Endothelial cell of umbilical vein (primary cell): ENCODE data around the gene INSYN2B. TPM values are rescaled to one million over a fixed set of nuclear protein-coding genes. Genes with fewer than 3 reads are reported as not detected.

Experiments
- BruUV-seq: library from RNA; stranded (reverse); fragments of 400-500 nt; replicated peaks from 2 replicates; lab custom pipeline; 2021; lab: Mats Ljungman, UMichigan
- CTCF ChIA-PET: fragments of 300-600, 350-600 bp; sonication (Branson Sonifier 250); formaldehyde crosslinking; loops from one replicate; lab custom pipeline; 2021; ENCODE audit warnings: antibody characterized with exemption, inconsistent platforms; lab: Charles Lee
- POLR2A ChIA-PET: fragments of 300-600, 350-600 bp; sonication (Branson Sonifier 250); formaldehyde crosslinking; loops from one replicate; lab custom pipeline; 2021; ENCODE audit warnings: antibody characterized with exemption, inconsistent platforms; lab: Charles Lee
- DNase-seq: peaks from one replicate; pipeline ENCODE4 v3.0.0-alpha.2; 2011; ENCODE audit warnings: low read depth, low spot score
- FAIRE-seq: peaks from 2 replicates; lab custom pipeline; 2011; peaks lifted over from hg19 to GRCh38; lab: Jason Lieb, UNC
- H2AFZ ChIP-seq: 2 replicates; pipeline ENCODE4 v1.6.0; 2012; ENCODE audit warnings: low read depth, low read length, control low read depth, inconsistent platforms
- H3K27ac ChIP-seq: 2 replicates; pipeline ENCODE4 v1.5.1; 2011; ENCODE audit warnings: low read depth, mild to moderate bottlenecking, control low read depth, low read length, moderate library complexity; ENCODE audit not compliant: insufficient read depth
- H3K27me3 ChIP-seq, 2 experiments: 2 replicates each; pipeline versions ENCODE4 v1.6.0 to v1.6.1; 2011; ENCODE audit warnings: low read length in 2 of 2, mixed read lengths in 1 of 2; ENCODE audit not compliant: control insufficient read depth in 2 of 2, insufficient read depth in 2 of 2
- H3K36me3 ChIP-seq, 2 experiments: 2 replicates in 1 of 2; 3 replicates in 1 of 2; pipeline ENCODE4 v1.5.1; 2011; ENCODE audit warnings: low read length in 2 of 2, mild to moderate bottlenecking in 1 of 2, moderate library complexity in 1 of 2; ENCODE audit not compliant: control insufficient read depth in 2 of 2, insufficient read depth in 2 of 2; ENCODE audit errors: extremely low read depth in 1 of 2
- H3K4me1 ChIP-seq: 3 replicates; pipeline ENCODE4 v1.5.1; 2011; ENCODE audit warnings: mild to moderate bottlenecking, low read length; ENCODE audit not compliant: control insufficient read depth, insufficient read depth; ENCODE audit errors: extremely low read depth
- H3K4me2 ChIP-seq: 2 replicates; pipeline ENCODE4 v1.6.1; 2011; ENCODE audit warnings: low read length, control low read depth, mixed read lengths; ENCODE audit not compliant: insufficient read depth
- H3K4me3 ChIP-seq, 3 experiments: fragments of 200-600 bp in 1 of 3; sonication (generic), shearing (Covaris generic) in 1 of 3; replicated peaks in 1 of 3; 2 replicates each; pipeline ENCODE4 v1.5.1; 2011 to 2016; ENCODE audit warnings: control low read depth in 3 of 3, low read length in 3 of 3, mild to moderate bottlenecking in 2 of 3, inconsistent platforms in 1 of 3, low read depth in 1 of 3, moderate library complexity in 1 of 3; ENCODE audit not compliant: insufficient read depth in 1 of 3
- H3K79me2 ChIP-seq: 2 replicates; pipeline ENCODE4 v1.6.0; 2012; ENCODE audit warnings: low read length, inconsistent platforms; ENCODE audit not compliant: control insufficient read depth, insufficient read depth
- H3K9ac ChIP-seq: replicated peaks from 2 replicates; pipeline ENCODE3; 2011; ENCODE audit warnings: low read length, control low read depth; ENCODE audit not compliant: insufficient read depth; ENCODE audit errors: extremely low read depth
- H3K9me1 ChIP-seq: replicated peaks from 3 replicates; pipeline ENCODE4 v1.6.0; 2011; ENCODE audit warnings: mild to moderate bottlenecking, low read length; ENCODE audit not compliant: control insufficient read depth, insufficient read depth; ENCODE audit errors: extremely low read depth
- H3K9me3 ChIP-seq: replicated peaks from 2 replicates; pipeline ENCODE4 v1.5.1; 2012; ENCODE audit warnings: low read length, inconsistent platforms; ENCODE audit not compliant: control insufficient read depth, insufficient read depth
- H4K20me1 ChIP-seq: replicated peaks from 2 replicates; pipeline ENCODE3; 2011; ENCODE audit warnings: mild to moderate bottlenecking, low read length; ENCODE audit not compliant: control insufficient read depth, insufficient read depth; ENCODE audit errors: extremely low read depth
- CTCF ChIP-seq, 2 donors: IDR thresholded peaks; 1 replicate in 1 of 2; 2 replicates in 1 of 2; pipeline ENCODE4 v1.5.1; 2011; ENCODE audit warnings: low read length in 2 of 2, mild to moderate bottlenecking in 2 of 2, moderate library complexity in 2 of 2, control low read depth in 1 of 2, inconsistent platforms in 1 of 2, low read depth in 1 of 2; ENCODE audit not compliant: insufficient read depth in 1 of 2; ENCODE audit errors: extremely low read depth in 1 of 2
- EZH2 ChIP-seq: IDR thresholded peaks from 2 replicates; pipeline ENCODE4 v1.6.1; 2012; ENCODE audit warnings: borderline replicate concordance, low read depth, mild to moderate bottlenecking, moderate library complexity, low read length, inconsistent platforms; ENCODE audit not compliant: severe bottlenecking
- FOS ChIP-seq: IDR thresholded peaks from 2 replicates; pipeline ENCODE4 v1.6.1; 2011; ENCODE audit warnings: mild to moderate bottlenecking, low read length, moderate library complexity, borderline replicate concordance; ENCODE audit not compliant: insufficient read depth
- GATA2 ChIP-seq: IDR thresholded peaks from 2 replicates; pipeline ENCODE4 v1.7.0; 2011; ENCODE audit warnings: low read depth, mild to moderate bottlenecking, moderate library complexity, mixed read lengths, low read length; ENCODE audit not compliant: insufficient read length, insufficient read depth
- JUN ChIP-seq: IDR thresholded peaks from 2 replicates; pipeline ENCODE4 v1.6.1; 2011; ENCODE audit warnings: borderline replicate concordance, low read depth; ENCODE audit not compliant: insufficient read length, insufficient read depth
- MAX ChIP-seq: IDR thresholded peaks from 2 replicates; pipeline ENCODE4 v1.6.1; 2011; ENCODE audit not compliant: insufficient read depth, insufficient read length
- MYC ChIP-seq: IDR thresholded peaks from one replicate; pipeline ENCODE4 v1.6.1; 2011; ENCODE audit warnings: mild to moderate bottlenecking, low read depth, low read length
- POLR2A ChIP-seq: IDR thresholded peaks from 2 replicates; pipeline ENCODE4 v1.6.1; 2012; ENCODE audit warnings: low read depth, mild to moderate bottlenecking, control low read depth, low read length
- POLR2AphosphoS5 ChIP-seq: IDR thresholded peaks from 2 replicates; pipeline ENCODE4 v1.6.1; 2012; ENCODE audit warnings: low read depth, mild to moderate bottlenecking, control low read depth, low read length, moderate library complexity; ENCODE audit not compliant: insufficient read depth
- dilution Hi-C: fragments of 300-500 bp; cut with MboI; formaldehyde crosslinking; loops from one replicate; pipeline ENCODE4 v1.15.0; 2019; ENCODE audit warnings: low sequenced_read_pairs; ENCODE audit not compliant: extremely low pct_ligation_motif_present
- intact Hi-C: fragments of 100-400 bp; cut with micrococcal nuclease; formaldehyde crosslinking; loops from one replicate; pipeline ENCODE4 v1.10.0; 2022
- polyA plus RNA-seq, 4 experiments: library from polyadenylated mRNA; depleted of rRNA in 3 of 4; stranded (reverse) in 3 of 4; unstranded in 1 of 4; fragments of >200 nt; gene quantifications; 2 replicates each; pipeline versions ENCODE4 v1.2.1 to v1.2.3, GENCODE V29; 2011 to 2012; ENCODE audit warnings: missing spikeins in 1 of 4
- total RNA-seq: library from RNA; stranded (reverse); gene quantifications from 2 replicates; pipeline ENCODE4 v1.2.3, GENCODE V29; 2021

Gene INSYN2B
- total and polyA plus RNA-seq, 2 donors (not counting 3 experiments of a cell fraction or from before 2014, with no cell fraction given) = 8.2 to 17.1 TPM

GRCh38 chr5:170006021-170006420 lies 25.7 kb upstream of the INSYN2B start:
- Histone ChIP-seq H3K27me3 (peaks cover 0 to 11% of the 10 kb centered on the region in 2 experiments), H3K79me2 (no peaks in the 10 kb centered on the region), H3K27ac (no peak overlapping the region), H3K4me1 (no peaks in the 10 kb centered on the region), H3K4me3 (no peak overlapping the region), H3K9me1 (no peaks in the 10 kb centered on the region), H3K9me3 (no peaks in the 10 kb centered on the region), H3K9ac (no peak overlapping the region), H3K4me2 (no peak overlapping the region), H2AFZ (no peak overlapping the region), H4K20me1 (no peaks in the 10 kb centered on the region), H3K36me3 (no peaks in the 10 kb centered on the region)
- dilution Hi-C loops (no loop called here), intact Hi-C loops (no loop called here)
- BruUV-seq = no TSS peak
- DNase-seq = no peak
- POLR2A ChIA-PET = no interaction called here
- FAIRE-seq = no peak
- TF ChIP-seq GATA2 (no peak), JUN (no peak), MYC (no peak), CTCF (IDR thresholded peaks at IDR 0.05; ENCODE audit: extremely low read depth in 1 of 2, insufficient read depth in 1 of 2, low read depth in 1 of 2, low read length in 2 of 2) (no peak), POLR2A (no peak), EZH2 (no peak), MAX (no peak), FOS (no peak), POLR2AphosphoS5 (no peak)
- CTCF ChIA-PET = interaction anchor here (1.5 kb wide), 1 partner anchor 11 kb away, joined by 4 read pairs; no protein-coding TSS in a partner anchor
